Cortex of kidney (tissue), 1 donor: Measurements from ENCODE around the gene MPV17.
"Not testable (repeated sequence)": the region's sequence is repeated elsewhere in the genome, so short reads cannot be mapped to it uniquely, and the experiment has no call there.

Experiments used
- DNase-seq: peaks from one replicate; lab custom pipeline; 2025; lab: John Stamatoyannopoulos, UW

The MPV17 gene, protein sequence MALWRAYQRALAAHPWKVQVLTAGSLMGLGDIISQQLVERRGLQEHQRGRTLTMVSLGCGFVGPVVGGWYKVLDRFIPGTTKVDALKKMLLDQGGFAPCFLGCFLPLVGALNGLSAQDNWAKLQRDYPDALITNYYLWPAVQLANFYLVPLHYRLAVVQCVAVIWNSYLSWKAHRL

DNA sequence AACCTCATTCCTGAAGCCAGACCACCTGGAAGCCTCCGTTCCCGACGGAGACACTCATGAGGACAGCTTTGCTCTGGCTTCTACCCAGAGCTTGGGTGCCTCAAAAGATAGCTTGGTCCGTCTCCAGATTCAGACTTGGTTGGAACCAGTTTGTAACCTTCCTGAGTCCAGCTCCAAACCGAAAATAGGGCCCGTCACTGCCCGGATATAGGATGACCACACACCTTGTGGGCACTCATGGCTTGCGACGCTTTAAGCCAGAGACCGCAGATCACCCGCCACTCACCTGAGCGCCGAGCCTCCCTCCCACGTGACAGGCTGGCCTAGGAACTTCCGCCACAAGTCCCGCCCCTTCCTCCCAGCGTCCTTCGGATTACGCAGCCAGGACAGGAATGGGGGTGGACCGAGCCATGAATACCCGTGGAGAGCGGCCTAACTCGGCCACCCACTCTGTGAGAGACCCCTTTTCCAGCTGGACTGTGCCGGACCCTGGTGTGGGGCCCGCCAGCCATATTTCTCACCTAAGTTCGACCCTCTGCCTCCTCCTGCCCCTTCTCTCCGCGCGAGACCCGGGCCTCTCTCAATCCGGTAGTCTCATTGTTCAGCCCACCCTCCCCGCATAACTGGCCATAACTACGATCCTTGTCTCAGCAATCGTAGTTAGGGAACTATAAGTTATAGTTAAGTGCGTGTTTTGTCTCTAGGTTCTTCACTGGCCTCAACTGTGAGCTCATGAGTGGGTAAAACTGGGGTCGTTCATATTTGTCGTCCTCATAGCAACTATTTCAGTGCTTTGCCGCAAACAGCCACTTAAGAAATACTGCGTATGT, at the start of gene MPV17:
MPV17 (minus strand) TSS at position 332 of the 830 bp plus-strand sequence. CDS start 580 bp downstream, outside the sequence.
- DNase-seq = no peak

DNA sequence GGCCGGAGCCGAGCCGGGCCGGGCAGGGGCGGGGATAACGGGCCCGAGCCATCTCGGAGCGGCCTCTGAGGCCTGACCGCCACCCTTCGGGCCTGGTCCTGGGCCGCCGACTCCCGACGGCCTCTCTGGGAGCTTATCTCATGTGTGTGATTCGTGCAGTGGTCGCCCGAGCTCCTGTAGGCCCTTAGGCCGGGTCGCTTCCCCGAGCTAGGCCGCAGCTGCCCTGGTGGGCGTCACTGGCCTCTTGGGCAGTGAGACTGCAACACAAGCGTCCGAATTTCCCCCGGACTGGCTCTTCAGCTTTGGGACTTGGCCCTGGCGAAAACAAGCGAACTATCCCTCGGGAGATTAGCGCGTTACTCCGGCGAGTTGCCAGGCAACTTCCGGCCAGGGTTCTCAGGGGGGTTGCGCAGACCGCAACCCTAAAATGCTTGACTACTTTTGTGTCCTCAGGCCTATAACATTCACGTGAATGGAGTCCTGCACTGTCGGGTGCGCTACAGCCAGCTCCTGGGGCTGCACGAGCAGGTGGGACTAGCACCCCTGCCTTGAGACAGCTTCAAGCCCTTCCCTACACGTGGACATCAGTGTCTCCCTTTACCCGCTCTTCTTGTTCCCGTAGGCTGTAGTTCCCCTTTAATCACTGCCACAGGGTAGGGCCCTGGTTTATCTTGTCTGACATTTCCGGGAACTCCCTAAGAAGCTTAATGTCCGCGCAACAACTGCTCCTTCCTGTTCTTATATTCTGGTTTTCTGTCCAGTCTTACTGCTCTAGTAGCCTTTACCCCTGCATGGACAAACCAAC, 48.1 kb upstream of the MPV17 start:
- no peak for DNase-seq

- DNase-seq = peak; percentile 46
Observed at GRCh38 chr2:27370026-27370815, 47.3 kb upstream of the MPV17 start, which contains the start of the genes EIF2B4 and SNX17. EIF2B4 (minus strand) TSS chr2:27370338; CDS start chr2:27370314, 24 bp downstream. SNX17 (plus strand) TSS chr2:27370616; CDS start chr2:27370744, 128 bp downstream.

DNA sequence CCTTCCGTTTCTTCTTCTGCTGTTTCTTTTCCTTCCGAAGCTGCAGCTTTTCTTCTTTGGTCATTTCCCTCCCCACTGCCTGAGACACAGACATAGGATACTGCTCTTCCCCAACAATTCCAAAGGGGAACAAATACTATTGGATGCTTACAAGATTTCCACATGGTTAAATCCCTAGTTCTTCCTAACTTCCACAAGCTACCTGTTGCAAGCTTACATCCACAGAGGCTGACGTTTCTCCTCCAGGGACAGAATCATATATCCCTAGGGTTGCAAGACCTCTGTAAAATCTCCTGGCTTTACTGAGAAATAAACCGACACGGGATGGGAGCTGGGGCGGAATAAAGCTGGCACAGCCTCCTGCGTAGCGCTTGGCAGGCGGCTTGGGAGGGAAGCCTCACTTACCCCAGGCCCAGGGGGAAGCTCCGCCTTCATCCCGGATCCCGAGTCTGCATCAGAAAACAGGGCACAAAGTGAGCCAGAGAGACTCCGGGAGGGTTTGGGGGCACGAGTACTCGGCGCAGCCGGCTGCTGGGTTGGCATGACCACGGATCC, 46.7 kb upstream of the MPV17 start:
- no peak for DNase-seq

DNA sequence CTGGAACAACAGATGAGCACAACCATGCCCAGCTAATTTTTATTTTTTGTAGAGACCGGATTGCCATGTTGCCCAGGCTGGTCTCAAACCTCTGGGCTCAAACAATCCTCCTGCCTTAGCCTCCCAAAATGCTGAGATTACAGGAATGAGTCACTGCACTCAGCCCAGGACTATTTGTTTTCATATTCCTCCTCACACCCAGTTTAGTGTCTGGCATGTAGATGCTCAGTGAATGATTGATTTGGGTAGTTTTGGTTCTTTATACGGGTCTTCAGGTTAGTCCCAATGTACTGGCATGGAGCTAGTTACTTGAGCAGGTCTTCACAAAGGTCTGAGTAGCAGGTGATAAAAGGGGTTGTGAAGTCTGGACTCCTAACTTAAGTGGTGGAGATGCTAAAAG, 41.0 kb upstream of the MPV17 start:
- DNase-seq = no peak

DNA sequence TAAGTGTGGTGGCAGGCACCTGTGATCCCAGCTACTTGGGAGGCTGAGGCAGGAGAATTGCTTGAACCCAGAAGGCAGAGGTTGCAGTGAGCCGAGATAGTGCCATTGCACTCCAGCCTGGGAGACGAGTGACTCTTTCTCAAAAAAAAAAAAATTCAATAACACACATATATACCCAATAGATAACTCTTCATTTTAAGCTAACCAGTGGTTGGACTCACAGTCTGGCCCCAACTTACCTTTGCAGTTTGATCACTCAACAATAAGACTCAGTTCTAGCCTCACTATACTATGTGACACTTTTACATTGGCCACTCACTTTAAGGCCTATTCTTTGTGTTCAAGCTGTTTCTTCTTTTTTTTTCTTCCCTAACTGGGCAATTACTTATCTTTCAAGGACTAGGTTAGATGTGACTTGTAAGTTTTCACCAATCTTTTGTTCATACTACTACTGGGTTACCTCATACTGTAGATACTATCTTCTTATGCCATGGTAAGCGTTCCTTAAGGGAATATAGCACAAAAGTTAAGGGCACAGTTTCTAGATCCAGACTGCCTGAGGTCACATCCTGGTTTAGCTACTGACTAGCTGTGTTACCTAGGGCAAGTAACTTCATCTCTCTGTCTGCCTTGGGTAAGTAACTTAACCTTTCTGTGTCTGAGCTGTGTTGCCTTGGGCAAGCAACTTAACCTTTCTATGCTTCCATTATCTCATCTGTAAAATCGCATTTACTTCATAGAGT, 40.0 kb upstream of the MPV17 start:
- no peak for DNase-seq

DNA sequence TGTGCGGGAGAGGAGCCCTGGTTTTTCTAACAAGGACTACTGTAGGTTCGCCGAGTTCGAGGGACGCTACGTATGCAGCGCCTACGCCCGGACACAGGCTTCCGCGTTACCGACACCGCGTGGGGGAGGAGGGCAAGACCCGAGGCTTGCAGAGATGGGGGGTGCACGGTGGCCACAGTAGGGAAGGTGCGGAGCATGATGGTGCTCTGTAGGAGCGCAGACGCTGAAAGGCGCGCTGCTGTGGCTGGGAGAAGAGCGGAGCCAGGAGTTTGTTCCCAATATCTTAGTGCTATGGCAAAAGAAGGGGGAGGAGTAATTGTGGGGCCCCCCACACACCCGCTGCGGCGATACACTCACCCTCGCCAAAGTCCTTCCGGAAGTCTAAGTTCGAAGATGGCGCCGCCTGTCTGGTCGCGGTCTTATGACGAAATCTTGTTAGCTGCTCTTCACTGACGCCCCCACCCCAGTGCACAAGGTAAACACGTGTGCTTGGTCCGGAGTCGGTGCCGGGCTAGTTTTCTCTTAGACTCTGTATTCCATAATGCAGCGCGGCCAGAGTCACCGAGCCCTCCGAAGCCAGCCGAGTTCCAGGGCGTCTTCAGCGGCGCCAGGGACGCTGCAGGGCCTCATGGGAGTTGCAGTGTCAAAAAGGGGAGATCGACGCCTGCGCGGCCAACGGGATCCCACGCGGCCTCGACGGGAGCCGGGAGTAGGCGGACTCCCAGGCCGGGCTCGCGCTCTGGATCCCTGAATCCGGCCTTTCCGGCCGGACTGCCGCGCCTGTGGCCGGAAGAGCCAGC, 33.7 kb upstream of the MPV17 start, which contains the start of gene GTF3C2:
GTF3C2 (minus strand) TSS at position 383 of the 800 bp plus-strand sequence. CDS start 13,210 bp downstream, outside the sequence.
- peak; percentile 49 for DNase-seq

DNA sequence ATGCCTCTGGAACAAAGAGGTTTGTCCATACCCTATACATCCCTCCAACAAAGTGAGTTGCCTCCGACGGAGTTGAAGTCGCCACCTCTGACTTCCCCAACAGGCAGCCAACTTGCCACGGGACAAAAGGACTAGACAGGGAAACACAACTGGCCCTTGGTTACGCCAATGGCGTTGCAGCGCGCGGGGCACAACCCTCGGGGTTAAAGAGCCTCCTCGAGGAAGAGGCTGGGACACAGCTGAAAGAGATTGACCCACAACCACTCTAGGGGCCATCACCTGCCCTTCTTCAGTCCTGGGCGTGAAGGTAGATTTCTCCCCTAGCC, 33.1 kb upstream of the MPV17 start:
- DNase-seq = no peak

DNA sequence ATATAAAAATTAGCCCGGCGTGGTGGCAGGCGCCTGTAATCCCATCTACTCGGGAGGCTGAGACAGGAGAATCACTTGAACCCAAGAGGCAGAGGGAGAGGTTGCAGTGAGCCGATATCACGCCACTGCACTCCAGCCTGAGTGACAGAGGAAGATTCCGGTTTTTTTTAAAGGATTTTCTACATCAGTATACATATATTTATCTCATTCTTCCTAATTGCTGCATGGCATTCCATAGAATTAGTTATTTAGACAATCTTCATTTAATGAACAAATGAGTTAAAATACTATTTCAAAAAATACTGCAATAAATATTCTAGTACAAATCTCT, 31.7 kb upstream of the MPV17 start:
- no peak for DNase-seq

- no peak for DNase-seq
Observed at GRCh38 chr2:27353762-27354596, 31.1 kb upstream of the MPV17 start.

GRCh38 chr2:27353386-27353761, 30.5 kb upstream of the MPV17 start:
- not testable (repeated sequence) for DNase-seq

DNA sequence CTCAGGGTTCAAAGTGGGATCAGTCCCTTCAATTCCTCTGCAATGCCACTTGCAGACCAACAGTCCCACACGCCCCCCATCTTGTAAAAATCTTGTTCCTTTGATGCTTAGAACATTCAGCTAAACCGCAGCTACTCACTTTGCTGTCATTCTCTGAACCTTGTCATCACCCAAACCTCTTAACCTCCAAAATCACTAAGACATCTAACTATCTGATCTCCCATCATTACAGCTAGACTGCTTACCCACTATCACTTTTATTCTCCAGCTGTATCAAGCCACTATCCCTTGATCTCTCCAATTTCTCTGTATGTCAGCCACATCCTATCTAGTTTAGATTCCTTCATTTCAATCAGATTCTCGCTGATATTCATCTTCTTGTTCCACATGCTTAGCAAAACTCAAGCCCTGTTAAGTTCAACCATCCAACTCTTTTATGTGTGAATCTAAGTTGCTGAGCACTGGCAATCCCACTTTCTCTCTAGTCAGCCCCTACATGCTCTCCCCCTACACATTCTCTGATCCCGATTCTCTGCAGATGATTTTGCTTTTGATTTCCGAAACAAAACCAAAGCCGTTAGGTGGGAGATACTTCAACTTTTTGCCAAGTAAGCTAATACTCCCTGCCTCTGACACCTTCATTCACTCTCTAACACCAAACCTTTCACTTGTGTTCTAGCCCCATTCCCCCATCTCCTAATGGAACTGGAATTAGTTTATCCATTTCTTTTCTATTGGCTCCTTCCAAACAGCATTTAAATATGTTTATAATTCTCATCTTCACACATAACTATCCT, 29.1 kb upstream of the MPV17 start:
- no peak for DNase-seq

DNA sequence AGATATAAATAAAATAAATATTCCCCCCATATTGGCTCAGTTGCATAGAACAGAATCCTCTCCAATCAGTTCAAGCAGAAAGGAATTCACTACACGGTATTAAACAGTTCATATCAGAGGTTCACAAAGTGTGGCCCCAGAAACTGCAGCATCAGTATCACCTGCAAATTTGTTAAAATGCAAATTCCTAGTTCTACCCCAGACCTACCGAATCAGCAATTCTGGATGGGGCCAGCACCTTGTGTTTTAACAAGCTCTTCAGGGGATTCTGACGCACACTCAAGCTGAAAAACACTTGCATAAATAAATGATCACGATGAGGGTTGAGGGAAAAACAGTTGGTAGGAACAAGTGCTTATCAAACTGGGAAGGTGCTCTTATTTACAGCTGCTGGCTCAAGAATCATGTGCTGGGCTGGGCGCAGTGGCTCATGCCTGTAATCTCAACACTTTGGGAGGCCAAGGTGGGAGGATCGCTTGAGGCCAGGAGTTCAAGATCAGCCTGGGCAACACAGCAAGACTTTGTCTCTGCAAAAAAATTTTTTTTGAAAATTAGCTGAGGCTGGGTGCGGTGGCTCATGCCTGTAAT, 27.3 kb upstream of the MPV17 start:
- DNase-seq = no peak

DNA sequence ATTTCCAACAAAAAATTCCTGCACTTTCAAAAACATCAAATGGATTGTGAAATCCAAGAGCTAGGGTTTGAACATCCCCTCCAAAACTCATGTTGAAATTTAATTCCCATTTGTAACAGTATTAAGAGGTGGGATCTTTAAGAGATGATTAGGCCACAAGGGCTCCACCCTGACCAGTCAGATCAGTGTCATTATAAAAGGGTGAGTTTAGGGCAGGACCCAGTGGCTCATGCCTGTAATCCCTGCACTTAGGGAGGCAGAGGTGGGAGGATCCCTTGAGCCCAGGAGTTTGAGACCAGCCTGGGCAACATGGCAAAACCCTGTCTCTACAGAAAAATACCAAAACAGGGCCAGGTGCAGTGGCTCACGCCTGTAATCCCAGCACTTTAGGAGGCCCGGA, 24.7 kb upstream of the MPV17 start:
- DNase-seq = no peak

DNA sequence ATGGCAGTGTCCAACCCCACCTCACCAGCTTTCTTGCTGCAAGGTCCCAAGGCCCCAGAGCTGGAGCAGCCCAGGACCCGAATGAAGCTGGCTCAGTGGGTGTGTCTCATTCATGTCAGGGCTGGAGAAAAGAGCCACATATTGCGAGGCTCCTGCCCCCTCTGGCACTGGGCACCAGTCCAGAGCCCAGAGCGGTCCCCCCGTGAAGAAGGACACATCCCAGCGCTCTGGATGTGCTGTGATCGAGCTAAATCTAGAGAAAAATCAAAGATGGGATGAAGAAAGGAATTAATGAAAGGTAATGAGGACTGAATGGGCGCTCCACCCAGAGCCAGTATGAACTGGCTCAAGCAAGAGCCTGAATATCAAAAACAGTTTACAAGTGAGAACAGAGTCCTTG, 13.3 kb upstream of the MPV17 start:
- DNase-seq = no peak

- DNase-seq = no peak
Observed at GRCh38 chr2:27335311-27335710, 12.4 kb upstream of the MPV17 start.

DNA sequence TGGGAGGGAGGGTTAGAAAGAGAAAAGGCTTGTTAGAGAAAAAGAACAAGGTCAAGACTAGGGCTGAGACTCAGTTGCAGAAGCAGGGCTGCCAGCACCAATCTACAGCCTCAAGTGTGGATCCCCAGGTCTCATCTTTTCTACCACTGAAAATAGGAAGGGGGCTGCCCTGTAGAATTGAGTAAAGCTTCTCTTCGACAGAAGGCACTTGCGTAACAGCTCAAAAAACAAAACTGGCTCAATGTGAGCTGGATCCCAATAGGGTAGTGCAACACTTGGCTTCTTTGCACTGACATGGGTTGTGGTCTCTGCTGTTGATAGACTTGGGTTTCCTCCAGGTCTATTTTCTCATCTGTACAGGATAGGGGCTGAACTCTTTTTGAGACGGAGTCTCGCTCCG, 1.8 kb upstream of the MPV17 start:
- no peak for DNase-seq
